Astrocyte of the spinal cord (primary cell): ENCODE results near the gene CTXN2.

Experiments
- DNase-seq: peaks from one replicate; pipeline ENCODE4 v3.0.0; 2011; ENCODE audit warnings: low read depth, low spot score
- H3K4me3 ChIP-seq: 2 replicates; pipeline ENCODE4 v1.5.1; 2011; ENCODE audit warnings: low read depth, mild to moderate bottlenecking, low read length, moderate library complexity
- CTCF ChIP-seq: IDR thresholded peaks from 2 replicates; pipeline ENCODE4 v1.5.1; 2012; ENCODE audit warnings: low read depth, mild to moderate bottlenecking, low read length, inconsistent platforms
- in situ Hi-C: cut with HindIII; loops from 2 replicates; pipeline ENCODE4 v1.10.0; 2017; ENCODE audit warnings: low sequenced_read_pairs

The CTXN2 gene

GRCh38 chr15:48253172-48253571 is 61.7 kb downstream of the CTXN2 start:
- in situ Hi-C loops = no loop called here
- TF ChIP-seq CTCF = no peak
- no peak for DNase-seq
- H3K4me3 ChIP-seq = no peak overlapping the region
